Tibial artery (tissue), 4 donors: ENCODE results near the gene MAPK8IP2.
A peak's percentile ranks its signal among the peaks of the same experiment; 100 is the strongest.

ENCODE experiments used
- DNase-seq, 2 donors: peaks; one replicate each; pipeline ENCODE4 v3.0.0-alpha.2; 2019
- H3K27ac ChIP-seq, 2 donors: fragments of 200-600 bp; sonication (generic) in 1 of 2; 1 replicate in 1 of 2; 2 replicates in 1 of 2; pipeline ENCODE4 v1.5.1; 2018 to 2019; ENCODE audit warnings: mild to moderate bottlenecking in 1 of 2
- H3K27me3 ChIP-seq, 2 donors: fragments of 200-600 bp; sonication (generic) in 1 of 2; one replicate each; pipeline versions ENCODE4 v1.5.1 to v1.6.0; 2016 to 2019
- H3K36me3 ChIP-seq, 3 donors: fragments of 200-600 bp; sonication (generic) in 2 of 3; one replicate each; pipeline ENCODE4 v1.5.1; 2016 to 2019; ENCODE audit warnings: mild to moderate bottlenecking in 2 of 3
- H3K4me1 ChIP-seq, 4 donors: fragments of 200-600 bp; sonication (generic) in 2 of 4; 1 replicate in 3 of 4; 2 replicates in 1 of 4; pipeline ENCODE4 v1.5.1; 2016 to 2019
- H3K4me3 ChIP-seq, 2 donors: fragments of 200-600 bp; sonication (generic) in 1 of 2; 1 replicate in 1 of 2; 2 replicates in 1 of 2; pipeline ENCODE4 v1.5.1; 2018 to 2019; ENCODE audit warnings: mild to moderate bottlenecking in 2 of 2
- H3K9me3 ChIP-seq, 3 donors: fragments of 200-600 bp; sonication (generic) in 1 of 3; one replicate each; pipeline ENCODE4 v1.5.1; 2016 to 2019
- intact Hi-C: fragments of 100-400 bp; cut with DNase I; formaldehyde crosslinking; loops from one replicate; pipeline ENCODE4 v1.15.0; 2023; ENCODE audit warnings: low total_unique reads
- TF ChIP-seq, protein P1 (sequence below), 2 experiments: fragments of 200-600 bp in 1 of 2; fragments of 450-650 bp in 1 of 2; IDR thresholded peaks; one replicate each; pipeline ENCODE4 v1.5.1; 2017 to 2019; ENCODE audit warnings: antibody characterized with exemption in 2 of 2, mild to moderate bottlenecking in 1 of 2, moderate library complexity in 1 of 2

MAPK8IP2 gene

GRCh38 chr22:50608996-50609395 is 8.4 kb downstream of the MAPK8IP2 start:
- peaks cover 0 to 93% of the 10 kb centered on the region in 2 donors for H3K27me3 ChIP-seq
- no peaks in the 10 kb centered on the region for H3K9me3 ChIP-seq
- TF ChIP-seq, protein P1, sequence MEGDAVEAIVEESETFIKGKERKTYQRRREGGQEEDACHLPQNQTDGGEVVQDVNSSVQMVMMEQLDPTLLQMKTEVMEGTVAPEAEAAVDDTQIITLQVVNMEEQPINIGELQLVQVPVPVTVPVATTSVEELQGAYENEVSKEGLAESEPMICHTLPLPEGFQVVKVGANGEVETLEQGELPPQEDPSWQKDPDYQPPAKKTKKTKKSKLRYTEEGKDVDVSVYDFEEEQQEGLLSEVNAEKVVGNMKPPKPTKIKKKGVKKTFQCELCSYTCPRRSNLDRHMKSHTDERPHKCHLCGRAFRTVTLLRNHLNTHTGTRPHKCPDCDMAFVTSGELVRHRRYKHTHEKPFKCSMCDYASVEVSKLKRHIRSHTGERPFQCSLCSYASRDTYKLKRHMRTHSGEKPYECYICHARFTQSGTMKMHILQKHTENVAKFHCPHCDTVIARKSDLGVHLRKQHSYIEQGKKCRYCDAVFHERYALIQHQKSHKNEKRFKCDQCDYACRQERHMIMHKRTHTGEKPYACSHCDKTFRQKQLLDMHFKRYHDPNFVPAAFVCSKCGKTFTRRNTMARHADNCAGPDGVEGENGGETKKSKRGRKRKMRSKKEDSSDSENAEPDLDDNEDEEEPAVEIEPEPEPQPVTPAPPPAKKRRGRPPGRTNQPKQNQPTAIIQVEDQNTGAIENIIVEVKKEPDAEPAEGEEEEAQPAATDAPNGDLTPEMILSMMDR (IDR thresholded peaks at IDR 0.05): no peak
- no peak overlapping the region for H3K4me3 ChIP-seq
- intact Hi-C loops: no loop called here
- H3K36me3 ChIP-seq: no peaks in the 10 kb centered on the region
- H3K4me1 ChIP-seq: no peaks in the 10 kb centered on the region
- no peak overlapping the region for H3K27ac ChIP-seq
- DNase-seq: peak in 1 of 2 donors; percentile 38

GRCh38 chr22:50609599-50609998 is 9.0 kb downstream of the MAPK8IP2 start:
- Histone ChIP-seq H3K27ac (no peak overlapping the region), H3K36me3 (no peaks in the 10 kb centered on the region), H3K4me3 (no peak overlapping the region), H3K4me1 (no peaks in the 10 kb centered on the region), H3K27me3 (peaks cover 0 to 88% of the 10 kb centered on the region in 2 donors), H3K9me3 (no peaks in the 10 kb centered on the region)
- DNase-seq: no peak
- intact Hi-C loops: no loop called here
- TF ChIP-seq, protein P1 (IDR thresholded peaks at IDR 0.05): no peak

DNA sequence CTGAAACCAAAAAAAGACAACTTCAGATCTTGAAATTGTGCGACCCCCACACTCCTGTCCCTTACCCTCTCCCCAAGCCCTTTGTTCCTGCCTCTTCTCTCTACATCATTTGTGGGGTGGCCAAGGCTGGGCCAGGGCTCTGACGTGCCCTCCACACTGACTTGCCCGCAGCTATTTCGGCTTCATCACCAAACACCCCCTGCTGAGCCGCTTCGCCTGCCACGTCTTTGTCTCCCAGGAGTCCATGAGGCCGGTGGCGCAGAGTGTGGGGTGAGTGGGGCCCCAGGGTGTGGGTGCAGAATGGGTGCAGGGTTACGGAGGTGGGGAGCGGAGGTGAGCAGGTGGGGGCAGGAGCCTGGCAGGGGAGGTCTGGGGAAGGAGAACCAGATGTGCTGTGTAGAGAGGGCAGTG is 9.5 kb downstream of the MAPK8IP2 start:
- Histone ChIP-seq H3K27ac (no peak overlapping the region), H3K4me1 (no peaks in the 10 kb centered on the region), H3K9me3 (no peaks in the 10 kb centered on the region), H3K4me3 (no peak overlapping the region), H3K27me3 (peaks cover 0 to 84% of the 10 kb centered on the region in 2 donors), H3K36me3 (no peaks in the 10 kb centered on the region)
- DNase-seq: peak in 1 of 2 donors; percentile 56
- intact Hi-C loops: no loop called here
- TF ChIP-seq, protein P1 (IDR thresholded peaks at IDR 0.05): no peak

DNA sequence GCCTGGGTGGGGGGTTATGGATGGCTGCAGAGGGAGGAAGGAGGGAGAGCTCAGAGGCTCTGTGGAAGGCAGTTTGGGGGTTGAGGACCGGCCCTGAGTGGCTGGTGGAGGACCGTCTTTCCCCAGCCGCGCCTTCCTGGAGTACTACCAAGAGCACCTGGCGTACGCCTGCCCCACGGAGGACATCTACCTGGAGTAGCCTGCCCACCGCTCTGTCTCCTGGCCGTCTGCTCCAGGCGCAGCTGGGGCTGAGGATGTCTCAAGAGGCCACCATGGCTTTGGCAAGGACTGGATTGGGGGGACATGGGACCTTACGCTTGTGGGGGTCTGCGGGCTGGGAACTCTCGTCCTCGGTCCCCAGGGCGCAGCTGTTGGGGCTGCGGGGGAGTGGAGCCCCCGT is 10.0 kb downstream of the MAPK8IP2 start:
- no peak for DNase-seq
- H3K27me3 ChIP-seq: peaks cover 0 to 78% of the 10 kb centered on the region in 2 donors
- no peaks in the 10 kb centered on the region for H3K4me1 ChIP-seq
- H3K27ac ChIP-seq: no peak overlapping the region
- H3K4me3 ChIP-seq: no peak overlapping the region
- H3K9me3 ChIP-seq: no peaks in the 10 kb centered on the region
- TF ChIP-seq, protein P1 (IDR thresholded peaks at IDR 0.05): no peak
- no peaks in the 10 kb centered on the region for H3K36me3 ChIP-seq
- intact Hi-C loops: no loop called here

GRCh38 chr22:50611341-50612060 is 10.9 kb downstream of the MAPK8IP2 start:
- intact Hi-C loops: no loop called here
- DNase-seq: peak in 1 of 2 donors; percentile 47
- Histone ChIP-seq H3K27me3 (peaks cover 0 to 69% of the 10 kb centered on the region in 2 donors), H3K9me3 (no peaks in the 10 kb centered on the region), H3K4me1 (no peaks in the 10 kb centered on the region), H3K36me3 (no peaks in the 10 kb centered on the region), H3K27ac (no peak overlapping the region), H3K4me3 (no peak overlapping the region)
- TF ChIP-seq, protein P1 (IDR thresholded peaks at IDR 0.05): no peak
